Ascending aorta (tissue), 2 donors: ENCODE results near the gene UBE3A. TPM values are rescaled to one million over a fixed set of nuclear protein-coding genes. Genes with fewer than 3 reads are reported as not detected.
"Not testable (repeated sequence)": the region's sequence is repeated elsewhere in the genome, so short reads cannot be mapped to it uniquely, and the experiment has no call there.

ENCODE experiments used
- DNase-seq, 2 donors: peaks; one replicate each; pipeline ENCODE4 v3.0.0-alpha.2; 2019; ENCODE audit warnings: low spot score in 2 of 2
- H3K27ac ChIP-seq, 2 donors: fragments of 200-600 bp; sonication (generic); one replicate each; pipeline ENCODE4 v1.5.1; 2016 to 2017; ENCODE audit warnings: mild to moderate bottlenecking in 1 of 2
- H3K27me3 ChIP-seq: fragments of 200-600 bp; sonication (generic); one replicate; pipeline ENCODE4 v1.5.1; 2017
- H3K36me3 ChIP-seq, 2 donors: fragments of 200-600 bp; sonication (generic); one replicate each; pipeline ENCODE4 v1.5.1; 2016
- H3K4me1 ChIP-seq, 2 donors: fragments of 200-600 bp; sonication (generic); one replicate each; pipeline ENCODE4 v1.5.1; 2016 to 2017; ENCODE audit warnings: mild to moderate bottlenecking in 1 of 2
- H3K4me3 ChIP-seq, 2 donors: fragments of 200-600 bp; sonication (generic); one replicate each; pipeline ENCODE4 v1.5.1; 2016 to 2017; ENCODE audit warnings: mild to moderate bottlenecking in 1 of 2
- H3K9me3 ChIP-seq, 2 donors: fragments of 200-600 bp; sonication (generic); one replicate each; pipeline ENCODE4 v1.5.1; 2016
- intact Hi-C: fragments of 100-400 bp; cut with DNase I; formaldehyde crosslinking; loops from one replicate; pipeline ENCODE4 v1.15.1; 2023
- total RNA-seq: library from RNA; depleted of rRNA; stranded (reverse); fragments of >200 nt; gene quantifications from one replicate; pipeline ENCODE4 v1.1.0, GENCODE V29; 2016
- TF ChIP-seq, protein P1 (sequence below), 3 experiments: fragments of 200-600 bp in 2 of 3; fragments of 450-650 bp in 1 of 3; sonication (generic) in 2 of 3; IDR thresholded peaks; one replicate each; pipeline ENCODE4 v1.5.1; 2016 to 2019; ENCODE audit warnings: antibody characterized with exemption in 3 of 3, mild to moderate bottlenecking in 1 of 3, moderate library complexity in 1 of 3

UBE3A gene
- total RNA-seq, 1 donor from 2014 or later = 34.1 TPM

DNA sequence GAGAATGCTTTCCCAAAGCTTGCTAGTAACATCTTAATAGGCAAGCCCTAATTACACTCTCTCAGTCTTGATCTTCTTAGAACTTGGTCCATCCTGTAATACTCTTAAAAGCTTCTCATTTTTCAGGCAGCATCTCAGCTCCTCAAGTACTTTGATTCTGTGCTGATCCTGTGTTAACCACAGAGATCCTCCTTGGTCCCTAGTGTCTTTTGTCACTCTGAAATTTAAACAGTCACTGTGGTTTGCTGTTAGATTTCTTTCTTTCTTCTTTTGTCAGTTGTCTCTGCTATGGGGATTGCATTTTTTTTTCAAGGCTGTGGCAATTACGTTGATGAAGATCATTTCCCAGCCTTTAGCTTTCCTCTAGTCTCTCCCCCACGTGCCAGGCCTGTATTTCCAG, 26.0 kb upstream of the UBE3A start:
- Histone ChIP-seq H3K27ac (no peak overlapping the region), H3K27me3 (no peaks in the 10 kb centered on the region), H3K4me3 (no peak overlapping the region), H3K36me3 (no peaks in the 10 kb centered on the region), H3K4me1 (no peaks in the 10 kb centered on the region), H3K9me3 (no peaks in the 10 kb centered on the region)
- TF ChIP-seq, protein P1, sequence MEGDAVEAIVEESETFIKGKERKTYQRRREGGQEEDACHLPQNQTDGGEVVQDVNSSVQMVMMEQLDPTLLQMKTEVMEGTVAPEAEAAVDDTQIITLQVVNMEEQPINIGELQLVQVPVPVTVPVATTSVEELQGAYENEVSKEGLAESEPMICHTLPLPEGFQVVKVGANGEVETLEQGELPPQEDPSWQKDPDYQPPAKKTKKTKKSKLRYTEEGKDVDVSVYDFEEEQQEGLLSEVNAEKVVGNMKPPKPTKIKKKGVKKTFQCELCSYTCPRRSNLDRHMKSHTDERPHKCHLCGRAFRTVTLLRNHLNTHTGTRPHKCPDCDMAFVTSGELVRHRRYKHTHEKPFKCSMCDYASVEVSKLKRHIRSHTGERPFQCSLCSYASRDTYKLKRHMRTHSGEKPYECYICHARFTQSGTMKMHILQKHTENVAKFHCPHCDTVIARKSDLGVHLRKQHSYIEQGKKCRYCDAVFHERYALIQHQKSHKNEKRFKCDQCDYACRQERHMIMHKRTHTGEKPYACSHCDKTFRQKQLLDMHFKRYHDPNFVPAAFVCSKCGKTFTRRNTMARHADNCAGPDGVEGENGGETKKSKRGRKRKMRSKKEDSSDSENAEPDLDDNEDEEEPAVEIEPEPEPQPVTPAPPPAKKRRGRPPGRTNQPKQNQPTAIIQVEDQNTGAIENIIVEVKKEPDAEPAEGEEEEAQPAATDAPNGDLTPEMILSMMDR (IDR thresholded peaks at IDR 0.05) = no peak
- DNase-seq = no peak
- intact Hi-C loops = no loop called here

DNA sequence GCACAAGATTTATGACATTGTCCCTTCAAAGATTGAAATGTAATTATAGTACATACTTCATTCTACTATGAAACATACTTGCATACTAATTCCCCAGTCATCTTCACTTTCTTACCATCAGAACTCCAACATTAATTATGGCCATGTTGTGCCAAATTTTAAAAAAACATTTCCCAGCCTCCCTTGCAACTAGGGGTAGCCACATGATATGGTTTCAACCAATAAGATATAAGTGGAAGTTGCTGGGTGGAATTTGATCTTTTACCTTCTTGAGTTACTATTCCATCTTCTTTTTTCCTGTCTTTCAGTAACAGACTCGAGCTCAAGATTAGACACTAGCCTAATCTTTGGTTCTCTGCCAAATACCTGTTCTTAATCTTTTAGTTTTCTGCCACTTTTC, 25.6 kb upstream of the UBE3A start:
- Histone ChIP-seq H3K27ac (no peak overlapping the region), H3K4me3 (no peak overlapping the region), H3K27me3 (no peaks in the 10 kb centered on the region), H3K36me3 (no peaks in the 10 kb centered on the region), H3K9me3 (no peaks in the 10 kb centered on the region), H3K4me1 (no peaks in the 10 kb centered on the region)
- intact Hi-C loops = no loop called here
- TF ChIP-seq, protein P1 (IDR thresholded peaks at IDR 0.05) = no peak
- DNase-seq = no peak

DNA sequence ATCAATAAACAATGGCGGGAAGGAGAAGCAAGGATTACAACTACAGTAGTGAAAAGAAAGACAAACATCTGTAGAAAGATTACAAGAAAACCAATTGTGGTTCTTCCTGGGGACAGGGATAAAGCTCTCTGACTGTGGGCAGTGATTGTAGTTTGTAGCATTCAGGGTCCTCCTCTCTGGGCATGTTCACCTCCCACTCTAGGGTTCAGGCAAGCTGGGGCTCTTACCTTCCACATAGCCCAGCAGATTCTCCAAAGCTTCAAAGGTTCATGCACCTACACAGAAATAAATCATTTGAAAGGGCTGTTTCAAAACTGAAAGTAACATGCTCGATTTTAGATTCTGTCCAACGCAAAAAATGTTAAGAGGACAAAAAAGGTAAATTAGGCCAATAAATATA, 17.4 kb upstream of the UBE3A start:
- Histone ChIP-seq H3K9me3 (peaks cover 0 to 8% of the 10 kb centered on the region in 2 donors), H3K27ac (no peak overlapping the region), H3K27me3 (no peaks in the 10 kb centered on the region), H3K4me1 (no peaks in the 10 kb centered on the region), H3K36me3 (no peaks in the 10 kb centered on the region), H3K4me3 (no peak overlapping the region)
- TF ChIP-seq, protein P1 (IDR thresholded peaks at IDR 0.05) = no peak
- DNase-seq = no peak
- intact Hi-C loops = no loop called here

DNA sequence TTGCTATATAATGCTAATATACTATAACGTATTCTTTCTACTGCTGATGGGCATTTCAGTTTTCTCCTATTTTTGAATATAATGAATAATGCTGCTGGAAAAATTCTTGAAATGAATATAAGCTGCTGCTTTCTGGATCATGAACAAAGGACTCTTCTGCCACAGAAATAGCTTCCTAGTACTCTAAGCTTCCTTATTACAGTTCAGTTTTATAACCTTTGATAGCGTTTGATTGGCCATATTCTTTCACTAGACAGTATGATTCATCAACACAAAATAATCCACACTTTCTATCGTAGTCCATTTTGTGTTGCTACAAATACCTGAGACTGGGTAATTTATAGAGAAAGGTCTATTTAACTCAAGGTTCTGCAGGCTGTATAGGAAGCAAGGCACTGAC, 16.4 kb upstream of the UBE3A start:
- TF ChIP-seq, protein P1 (IDR thresholded peaks at IDR 0.05) = no peak
- H3K9me3 ChIP-seq = peaks cover 0 to 8% of the 10 kb centered on the region in 2 donors
- no peak overlapping the region for H3K4me3 ChIP-seq
- DNase-seq = no peak
- H3K27ac ChIP-seq = no peak overlapping the region
- intact Hi-C loops = no loop called here
- no peaks in the 10 kb centered on the region for H3K4me1 ChIP-seq
- no peaks in the 10 kb centered on the region for H3K27me3 ChIP-seq
- H3K36me3 ChIP-seq = no peaks in the 10 kb centered on the region

DNA sequence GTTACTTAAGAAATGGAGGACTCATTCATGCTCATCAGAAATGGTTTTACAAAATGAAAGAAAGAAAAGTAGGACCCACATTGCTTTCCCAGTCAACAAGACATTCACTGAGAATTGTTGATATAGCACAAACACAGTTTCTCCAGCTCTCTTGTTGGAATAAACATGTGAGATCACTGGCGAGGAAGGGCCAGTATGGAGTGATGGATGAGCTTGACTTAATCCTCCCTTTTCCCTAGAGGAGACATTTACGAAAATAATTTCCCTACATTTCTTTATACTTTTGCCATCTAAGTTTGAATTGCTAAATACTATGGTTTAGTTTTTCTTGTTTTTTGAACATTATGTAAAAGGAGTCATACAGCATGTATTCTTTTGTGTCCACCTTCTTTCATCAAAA, 15.9 kb upstream of the UBE3A start:
- DNase-seq = no peak
- peaks cover 0 to 8% of the 10 kb centered on the region in 2 donors for H3K9me3 ChIP-seq
- intact Hi-C loops = no loop called here
- H3K27me3 ChIP-seq = no peaks in the 10 kb centered on the region
- no peaks in the 10 kb centered on the region for H3K36me3 ChIP-seq
- no peak overlapping the region for H3K27ac ChIP-seq
- TF ChIP-seq, protein P1 (IDR thresholded peaks at IDR 0.05) = no peak
- H3K4me1 ChIP-seq = no peaks in the 10 kb centered on the region
- H3K4me3 ChIP-seq = no peak overlapping the region

DNA sequence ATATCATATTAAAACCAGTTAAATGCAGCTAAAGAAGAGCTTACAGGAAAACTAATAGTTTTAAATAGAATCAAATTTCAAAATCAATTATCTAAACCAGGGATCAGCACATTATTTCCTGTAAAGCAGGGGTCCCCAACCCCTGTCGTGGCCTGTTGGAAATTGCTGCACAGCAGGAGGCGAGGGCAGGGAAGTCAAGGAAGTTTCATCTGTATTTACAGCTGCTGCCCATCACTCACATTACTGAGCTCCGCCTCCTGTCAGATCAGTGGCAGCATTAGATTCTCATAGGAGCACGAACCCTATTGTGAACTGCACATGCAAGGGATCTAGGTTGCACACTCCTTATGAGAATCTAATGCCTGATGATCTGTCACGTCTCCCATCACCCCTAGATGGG, 14.4 kb upstream of the UBE3A start:
- H3K27ac ChIP-seq, intact Hi-C loops, H3K9me3 ChIP-seq, DNase-seq, H3K27me3 ChIP-seq, H3K36me3 ChIP-seq, H3K4me1 ChIP-seq, H3K4me3 ChIP-seq: not testable (repeated sequence)
